KMS-11 (cell line): ENCODE data around the gene RNF146.

ENCODE experiments used
- H2AFZ ChIP-seq: fragments of 200-600 bp; sonication (generic); 2 replicates; pipeline ENCODE4 v1.6.1; 2016; ENCODE audit warnings: antibody characterized with exemption, mixed run types, low read depth
- H3K27ac ChIP-seq: fragments of 200-600 bp; sonication (generic); 2 replicates; pipeline ENCODE4 v1.6.1; 2016; ENCODE audit warnings: mild to moderate bottlenecking, mixed run types
- H3K27me3 ChIP-seq: fragments of 200-600 bp; sonication (generic); 2 replicates; pipeline ENCODE4 v1.6.1; 2017; ENCODE audit warnings: mild to moderate bottlenecking, low read depth, mixed run types, moderate library complexity; ENCODE audit not compliant: insufficient read depth
- H3K36me3 ChIP-seq: fragments of 200-600 bp; sonication (generic); 2 replicates; pipeline ENCODE4 v1.6.1; 2017; ENCODE audit warnings: mild to moderate bottlenecking, mixed run types; ENCODE audit not compliant: insufficient read depth
- H3K4me1 ChIP-seq: fragments of 200-600 bp; sonication (generic); 2 replicates; pipeline ENCODE4 v1.6.1; 2016; ENCODE audit warnings: mild to moderate bottlenecking, low read depth, mixed run types; ENCODE audit not compliant: poor library complexity, severe bottlenecking
- H3K4me2 ChIP-seq: fragments of 200-600 bp; sonication (generic); 2 replicates; pipeline ENCODE4 v1.7.0; 2016; ENCODE audit warnings: mild to moderate bottlenecking, mixed run types
- H3K4me3 ChIP-seq: fragments of 200-600 bp; sonication (generic); IDR thresholded peaks from 2 replicates; pipeline ENCODE4 v1.6.1; 2017; ENCODE audit warnings: low read depth, low read length, mixed read lengths; ENCODE audit not compliant: insufficient read depth
- H3K79me2 ChIP-seq: fragments of 200-600 bp; sonication (generic); 2 replicates; pipeline ENCODE4 v1.6.1; 2016; ENCODE audit warnings: low read depth, mixed run types; ENCODE audit not compliant: insufficient read depth
- H3K9ac ChIP-seq: fragments of 200-600 bp; sonication (generic); 2 replicates; pipeline ENCODE4 v1.6.1; 2016; ENCODE audit warnings: mild to moderate bottlenecking, mixed run types
- H4K20me1 ChIP-seq: fragments of 200-600 bp; sonication (generic); 2 replicates; pipeline ENCODE4 v1.6.1; 2016; ENCODE audit warnings: mild to moderate bottlenecking, mixed run types; ENCODE audit not compliant: insufficient read depth
- TF ChIP-seq, protein P1 (sequence below): fragments of 200-600 bp; sonication (generic); conservative IDR thresholded peaks from 2 replicates; pipeline ENCODE4 v1.6.1; 2017; ENCODE audit warnings: low read depth, mild to moderate bottlenecking, antibody characterized with exemption, low read length, moderate library complexity, mixed read lengths

Gene RNF146

GRCh38 chr6:127266892-127267645, 405 bp downstream of the RNF146 start:
- Histone ChIP-seq H3K4me1 (peaks cover 17% of the 10 kb centered on the region), H3K9ac (peak overlapping the region; percentile 74), H3K4me2 (peak overlapping the region; percentile 68), H2AFZ (peak overlapping the region; percentile 80), H3K4me3 (no peak overlapping the region), H3K36me3 (no peaks in the 10 kb centered on the region), H3K27ac (peak overlapping the region; percentile 85), H3K27me3 (no peaks in the 10 kb centered on the region), H3K79me2 (peaks cover 41% of the 10 kb centered on the region), H4K20me1 (no peaks in the 10 kb centered on the region)
- TF ChIP-seq, protein P1, sequence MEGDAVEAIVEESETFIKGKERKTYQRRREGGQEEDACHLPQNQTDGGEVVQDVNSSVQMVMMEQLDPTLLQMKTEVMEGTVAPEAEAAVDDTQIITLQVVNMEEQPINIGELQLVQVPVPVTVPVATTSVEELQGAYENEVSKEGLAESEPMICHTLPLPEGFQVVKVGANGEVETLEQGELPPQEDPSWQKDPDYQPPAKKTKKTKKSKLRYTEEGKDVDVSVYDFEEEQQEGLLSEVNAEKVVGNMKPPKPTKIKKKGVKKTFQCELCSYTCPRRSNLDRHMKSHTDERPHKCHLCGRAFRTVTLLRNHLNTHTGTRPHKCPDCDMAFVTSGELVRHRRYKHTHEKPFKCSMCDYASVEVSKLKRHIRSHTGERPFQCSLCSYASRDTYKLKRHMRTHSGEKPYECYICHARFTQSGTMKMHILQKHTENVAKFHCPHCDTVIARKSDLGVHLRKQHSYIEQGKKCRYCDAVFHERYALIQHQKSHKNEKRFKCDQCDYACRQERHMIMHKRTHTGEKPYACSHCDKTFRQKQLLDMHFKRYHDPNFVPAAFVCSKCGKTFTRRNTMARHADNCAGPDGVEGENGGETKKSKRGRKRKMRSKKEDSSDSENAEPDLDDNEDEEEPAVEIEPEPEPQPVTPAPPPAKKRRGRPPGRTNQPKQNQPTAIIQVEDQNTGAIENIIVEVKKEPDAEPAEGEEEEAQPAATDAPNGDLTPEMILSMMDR = no peak

- H3K36me3 ChIP-seq = no peaks in the 10 kb centered on the region
- no peaks in the 10 kb centered on the region for H3K27me3 ChIP-seq
- H4K20me1 ChIP-seq = no peaks in the 10 kb centered on the region
- peaks cover 41% of the 10 kb centered on the region for H3K79me2 ChIP-seq
- H3K4me1 ChIP-seq = peaks cover 17% of the 10 kb centered on the region
- H3K4me2 ChIP-seq = peak overlapping the region; percentile 68
- H3K4me3 ChIP-seq = no peak overlapping the region
- peak overlapping the region; percentile 74 for H3K9ac ChIP-seq
- H2AFZ ChIP-seq = peak overlapping the region; percentile 80
- TF ChIP-seq, protein P1 = no peak
- H3K27ac ChIP-seq = peak overlapping the region; percentile 85
Observed at GRCh38 chr6:127267646-127268625, 1.3 kb downstream of the RNF146 start.

DNA sequence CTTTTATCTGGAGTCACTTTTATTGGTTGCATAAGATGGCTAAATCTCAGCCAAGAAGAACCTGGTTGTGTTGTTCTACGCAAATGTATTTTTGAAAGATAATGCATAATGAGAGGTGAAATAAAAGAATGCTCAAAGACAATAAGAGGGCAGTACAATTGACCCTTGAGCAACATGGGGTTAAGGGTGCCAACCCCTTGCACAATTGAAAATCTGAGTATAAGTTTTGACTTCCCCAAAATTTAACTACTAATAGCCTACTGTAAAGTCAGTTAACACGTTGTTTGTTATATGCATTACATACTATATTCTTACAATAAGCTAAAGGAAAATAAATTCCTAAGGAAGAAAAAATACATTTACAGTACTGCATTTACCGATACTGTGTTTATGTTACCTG, 5.9 kb downstream of the RNF146 start:
- H2AFZ ChIP-seq = no peak overlapping the region
- H3K4me1 ChIP-seq = peaks cover 17% of the 10 kb centered on the region
- TF ChIP-seq, protein P1 = no peak
- H4K20me1 ChIP-seq = no peaks in the 10 kb centered on the region
- peaks cover 39% of the 10 kb centered on the region for H3K79me2 ChIP-seq
- no peaks in the 10 kb centered on the region for H3K36me3 ChIP-seq
- H3K9ac ChIP-seq = no peak overlapping the region
- no peak overlapping the region for H3K4me2 ChIP-seq
- H3K27me3 ChIP-seq = no peaks in the 10 kb centered on the region
- H3K27ac ChIP-seq = no peak overlapping the region
- H3K4me3 ChIP-seq = no peak overlapping the region

DNA sequence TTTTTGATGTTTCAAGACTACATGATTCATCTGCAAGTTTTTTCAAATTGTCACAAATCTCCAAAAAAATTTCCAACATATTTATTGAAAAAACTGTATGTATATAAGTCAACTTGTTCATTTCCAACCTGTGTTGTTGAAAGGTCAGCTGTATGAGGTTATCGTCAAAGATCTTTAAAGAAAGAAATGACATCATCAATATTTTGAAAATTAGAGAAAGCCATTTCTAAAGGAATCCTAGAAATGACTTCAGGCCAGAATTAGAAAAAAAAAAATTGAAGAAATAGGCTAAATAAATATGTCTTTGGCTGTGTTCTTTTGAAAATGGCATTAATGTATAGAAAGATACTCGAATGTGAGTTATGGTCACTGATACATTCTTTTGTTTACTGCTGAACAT, 6.8 kb downstream of the RNF146 start:
- peaks cover 17% of the 10 kb centered on the region for H3K4me1 ChIP-seq
- no peak overlapping the region for H3K9ac ChIP-seq
- peaks cover 30% of the 10 kb centered on the region for H3K79me2 ChIP-seq
- no peak overlapping the region for H3K4me3 ChIP-seq
- H3K27ac ChIP-seq = no peak overlapping the region
- H4K20me1 ChIP-seq = no peaks in the 10 kb centered on the region
- H3K27me3 ChIP-seq = no peaks in the 10 kb centered on the region
- no peaks in the 10 kb centered on the region for H3K36me3 ChIP-seq
- H2AFZ ChIP-seq = no peak overlapping the region
- H3K4me2 ChIP-seq = no peak overlapping the region
- TF ChIP-seq, protein P1 = no peak
